GM23338 (cell line): ENCODE measurements around the gene B4GALNT4. TPM values are rescaled to one million over a fixed set of nuclear protein-coding genes. Genes with fewer than 3 reads are reported as not detected.

ENCODE experiments used
- EZH2phosphoT487 ChIP-seq: fragments of 200-600 bp; sonication (generic); IDR thresholded peaks from one replicate; pipeline ENCODE4 v1.8.1; 2018; ENCODE audit warnings: antibody characterized with exemption; ENCODE audit not compliant: unreplicated experiment
- JUNB ChIP-seq: IDR thresholded peaks from one replicate; pipeline ENCODE4 v1.6.1; 2016; ENCODE audit warnings: antibody characterized with exemption; ENCODE audit not compliant: unreplicated experiment
- NANOG ChIP-seq: IDR thresholded peaks from 2 replicates; pipeline ENCODE4 v1.6.1; 2016; ENCODE audit warnings: antibody characterized with exemption, borderline replicate concordance
- ZNF331 ChIP-seq: fragments of 250-450 bp; sonication (Bioruptor Pico); IDR thresholded peaks from 2 replicates; pipeline ENCODE4 v1.5.0; 2020; ENCODE audit warnings: low read depth, mild to moderate bottlenecking, moderate library complexity
- polyA plus RNA-seq: library from polyadenylated mRNA; unstranded; fragments of >200 nt; fragmentation: Nextera tagmentation; extraction: Ambion mirVana; gene quantifications from 2 replicates; pipeline ENCODE4 v1.2.1, GENCODE V29; 2016
- total RNA-seq: library from RNA; depleted of rRNA; stranded (reverse); fragments of >200 nt; shearing (Covaris generic); gene quantifications from 2 replicates; pipeline ENCODE4 v1.2.3, GENCODE V29; 2014
- TF ChIP-seq, protein P1 (sequence below): fragments of 250-450 bp; sonication (Bioruptor Pico); IDR thresholded peaks from 2 replicates; pipeline ENCODE4 v1.5.0; 2020; ENCODE audit warnings: mild to moderate bottlenecking, moderate library complexity
- TF ChIP-seq, protein P2 (sequence below): IDR thresholded peaks from one replicate; pipeline ENCODE4 v1.6.1; 2018; ENCODE audit warnings: antibody characterized with exemption; ENCODE audit not compliant: unreplicated experiment
- TF ChIP-seq, protein P3 (sequence below): IDR thresholded peaks from 2 replicates; pipeline ENCODE4 v1.6.1; 2016; ENCODE audit warnings: antibody characterized with exemption
- TF ChIP-seq, protein P4 (sequence below), 2 experiments: fragments of 200-600 bp in 1 of 2; sonication (generic) in 1 of 2; conservative IDR thresholded peaks; 2 replicates each; pipeline versions ENCODE4 v1.5.1 to v1.6.1; 2016 to 2017; ENCODE audit warnings: antibody characterized with exemption in 2 of 2, low read depth in 2 of 2, mild to moderate bottlenecking in 2 of 2, moderate library complexity in 1 of 2

Gene B4GALNT4
- total and polyA plus RNA-seq, 2 experiments from 2014 or later = 49.9 to 92.6 TPM

DNA sequence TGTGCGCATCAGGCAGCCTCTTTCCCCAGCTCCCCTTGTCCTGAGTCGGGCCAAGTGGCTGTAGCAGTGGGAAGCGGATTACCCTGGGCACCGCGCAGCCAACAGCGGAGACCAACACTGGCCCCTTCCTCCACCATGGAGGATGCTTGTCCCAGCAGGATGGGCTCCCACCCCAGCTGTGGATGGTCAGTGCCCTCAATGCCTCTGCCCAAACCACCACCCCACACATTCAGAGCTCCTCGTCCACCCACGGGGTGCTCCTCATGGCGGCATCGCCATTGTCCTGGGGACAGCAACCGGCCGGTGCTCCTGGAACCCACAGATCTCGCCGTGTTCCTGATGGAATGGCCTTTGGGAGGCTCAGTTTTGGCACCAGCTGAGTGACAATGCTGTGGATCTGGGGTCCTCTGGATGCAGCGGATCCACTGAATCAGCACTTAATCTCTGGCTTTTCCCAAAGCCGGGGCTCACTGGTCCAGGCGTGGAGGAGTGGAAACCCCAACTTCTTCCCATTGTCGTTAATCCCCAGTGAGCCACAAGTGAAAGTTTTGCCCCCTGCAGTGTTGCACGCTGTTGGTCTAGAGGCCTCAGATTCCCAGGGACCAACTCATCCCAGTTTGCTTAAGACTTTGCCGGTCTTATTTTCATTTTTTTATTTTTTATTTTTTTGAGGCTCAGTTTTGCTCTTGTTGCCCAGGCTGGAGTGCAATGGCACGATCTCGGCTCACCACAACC, 4.1 kb upstream of the B4GALNT4 start (continued):
- TF ChIP-seq, protein P1, sequence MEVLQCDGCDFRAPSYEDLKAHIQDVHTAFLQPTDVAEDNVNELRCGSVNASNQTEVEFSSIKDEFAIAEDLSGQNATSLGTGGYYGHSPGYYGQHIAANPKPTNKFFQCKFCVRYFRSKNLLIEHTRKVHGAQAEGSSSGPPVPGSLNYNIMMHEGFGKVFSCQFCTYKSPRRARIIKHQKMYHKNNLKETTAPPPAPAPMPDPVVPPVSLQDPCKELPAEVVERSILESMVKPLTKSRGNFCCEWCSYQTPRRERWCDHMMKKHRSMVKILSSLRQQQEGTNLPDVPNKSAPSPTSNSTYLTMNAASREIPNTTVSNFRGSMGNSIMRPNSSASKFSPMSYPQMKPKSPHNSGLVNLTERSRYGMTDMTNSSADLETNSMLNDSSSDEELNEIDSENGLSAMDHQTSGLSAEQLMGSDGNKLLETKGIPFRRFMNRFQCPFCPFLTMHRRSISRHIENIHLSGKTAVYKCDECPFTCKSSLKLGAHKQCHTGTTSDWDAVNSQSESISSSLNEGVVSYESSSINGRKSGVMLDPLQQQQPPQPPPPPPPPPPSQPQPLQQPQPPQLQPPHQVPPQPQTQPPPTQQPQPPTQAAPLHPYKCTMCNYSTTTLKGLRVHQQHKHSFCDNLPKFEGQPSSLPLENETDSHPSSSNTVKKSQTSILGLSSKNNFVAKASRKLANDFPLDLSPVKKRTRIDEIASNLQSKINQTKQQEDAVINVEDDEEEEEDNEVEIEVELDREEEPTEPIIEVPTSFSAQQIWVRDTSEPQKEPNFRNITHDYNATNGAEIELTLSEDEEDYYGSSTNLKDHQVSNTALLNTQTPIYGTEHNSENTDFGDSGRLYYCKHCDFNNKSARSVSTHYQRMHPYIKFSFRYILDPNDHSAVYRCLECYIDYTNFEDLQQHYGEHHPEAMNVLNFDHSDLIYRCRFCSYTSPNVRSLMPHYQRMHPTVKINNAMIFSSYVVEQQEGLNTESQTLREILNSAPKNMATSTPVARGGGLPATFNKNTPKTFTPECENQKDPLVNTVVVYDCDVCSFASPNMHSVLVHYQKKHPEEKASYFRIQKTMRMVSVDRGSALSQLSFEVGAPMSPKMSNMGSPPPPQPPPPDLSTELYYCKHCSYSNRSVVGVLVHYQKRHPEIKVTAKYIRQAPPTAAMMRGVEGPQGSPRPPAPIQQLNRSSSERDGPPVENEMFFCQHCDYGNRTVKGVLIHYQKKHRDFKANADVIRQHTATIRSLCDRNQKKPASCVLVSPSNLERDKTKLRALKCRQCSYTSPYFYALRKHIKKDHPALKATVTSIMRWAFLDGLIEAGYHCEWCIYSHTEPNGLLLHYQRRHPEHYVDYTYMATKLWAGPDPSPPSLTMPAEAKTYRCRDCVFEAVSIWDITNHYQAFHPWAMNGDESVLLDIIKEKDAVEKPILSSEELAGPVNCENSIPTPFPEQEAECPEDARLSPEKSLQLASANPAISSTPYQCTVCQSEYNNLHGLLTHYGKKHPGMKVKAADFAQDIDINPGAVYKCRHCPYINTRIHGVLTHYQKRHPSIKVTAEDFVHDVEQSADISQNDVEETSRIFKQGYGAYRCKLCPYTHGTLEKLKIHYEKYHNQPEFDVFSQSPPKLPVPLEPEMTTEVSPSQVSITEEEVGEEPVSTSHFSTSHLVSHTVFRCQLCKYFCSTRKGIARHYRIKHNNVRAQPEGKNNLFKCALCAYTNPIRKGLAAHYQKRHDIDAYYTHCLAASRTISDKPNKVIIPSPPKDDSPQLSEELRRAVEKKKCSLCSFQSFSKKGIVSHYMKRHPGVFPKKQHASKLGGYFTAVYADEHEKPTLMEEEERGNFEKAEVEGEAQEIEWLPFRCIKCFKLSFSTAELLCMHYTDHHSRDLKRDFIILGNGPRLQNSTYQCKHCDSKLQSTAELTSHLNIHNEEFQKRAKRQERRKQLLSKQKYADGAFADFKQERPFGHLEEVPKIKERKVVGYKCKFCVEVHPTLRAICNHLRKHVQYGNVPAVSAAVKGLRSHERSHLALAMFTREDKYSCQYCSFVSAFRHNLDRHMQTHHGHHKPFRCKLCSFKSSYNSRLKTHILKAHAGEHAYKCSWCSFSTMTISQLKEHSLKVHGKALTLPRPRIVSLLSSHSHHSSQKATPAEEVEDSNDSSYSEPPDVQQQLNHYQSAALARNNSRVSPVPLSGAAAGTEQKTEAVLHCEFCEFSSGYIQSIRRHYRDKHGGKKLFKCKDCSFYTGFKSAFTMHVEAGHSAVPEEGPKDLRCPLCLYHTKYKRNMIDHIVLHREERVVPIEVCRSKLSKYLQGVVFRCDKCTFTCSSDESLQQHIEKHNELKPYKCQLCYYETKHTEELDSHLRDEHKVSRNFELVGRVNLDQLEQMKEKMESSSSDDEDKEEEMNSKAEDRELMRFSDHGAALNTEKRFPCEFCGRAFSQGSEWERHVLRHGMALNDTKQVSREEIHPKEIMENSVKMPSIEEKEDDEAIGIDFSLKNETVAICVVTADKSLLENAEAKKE (CRISPR knock-in tag) = no peak
- TF ChIP-seq NANOG (no peak), EZH2phosphoT487 (no peak), ZNF331 (no peak), JUNB (no peak)
- TF ChIP-seq, protein P2, sequence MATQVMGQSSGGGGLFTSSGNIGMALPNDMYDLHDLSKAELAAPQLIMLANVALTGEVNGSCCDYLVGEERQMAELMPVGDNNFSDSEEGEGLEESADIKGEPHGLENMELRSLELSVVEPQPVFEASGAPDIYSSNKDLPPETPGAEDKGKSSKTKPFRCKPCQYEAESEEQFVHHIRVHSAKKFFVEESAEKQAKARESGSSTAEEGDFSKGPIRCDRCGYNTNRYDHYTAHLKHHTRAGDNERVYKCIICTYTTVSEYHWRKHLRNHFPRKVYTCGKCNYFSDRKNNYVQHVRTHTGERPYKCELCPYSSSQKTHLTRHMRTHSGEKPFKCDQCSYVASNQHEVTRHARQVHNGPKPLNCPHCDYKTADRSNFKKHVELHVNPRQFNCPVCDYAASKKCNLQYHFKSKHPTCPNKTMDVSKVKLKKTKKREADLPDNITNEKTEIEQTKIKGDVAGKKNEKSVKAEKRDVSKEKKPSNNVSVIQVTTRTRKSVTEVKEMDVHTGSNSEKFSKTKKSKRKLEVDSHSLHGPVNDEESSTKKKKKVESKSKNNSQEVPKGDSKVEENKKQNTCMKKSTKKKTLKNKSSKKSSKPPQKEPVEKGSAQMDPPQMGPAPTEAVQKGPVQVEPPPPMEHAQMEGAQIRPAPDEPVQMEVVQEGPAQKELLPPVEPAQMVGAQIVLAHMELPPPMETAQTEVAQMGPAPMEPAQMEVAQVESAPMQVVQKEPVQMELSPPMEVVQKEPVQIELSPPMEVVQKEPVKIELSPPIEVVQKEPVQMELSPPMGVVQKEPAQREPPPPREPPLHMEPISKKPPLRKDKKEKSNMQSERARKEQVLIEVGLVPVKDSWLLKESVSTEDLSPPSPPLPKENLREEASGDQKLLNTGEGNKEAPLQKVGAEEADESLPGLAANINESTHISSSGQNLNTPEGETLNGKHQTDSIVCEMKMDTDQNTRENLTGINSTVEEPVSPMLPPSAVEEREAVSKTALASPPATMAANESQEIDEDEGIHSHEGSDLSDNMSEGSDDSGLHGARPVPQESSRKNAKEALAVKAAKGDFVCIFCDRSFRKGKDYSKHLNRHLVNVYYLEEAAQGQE = no peak
- TF ChIP-seq, protein P3, sequence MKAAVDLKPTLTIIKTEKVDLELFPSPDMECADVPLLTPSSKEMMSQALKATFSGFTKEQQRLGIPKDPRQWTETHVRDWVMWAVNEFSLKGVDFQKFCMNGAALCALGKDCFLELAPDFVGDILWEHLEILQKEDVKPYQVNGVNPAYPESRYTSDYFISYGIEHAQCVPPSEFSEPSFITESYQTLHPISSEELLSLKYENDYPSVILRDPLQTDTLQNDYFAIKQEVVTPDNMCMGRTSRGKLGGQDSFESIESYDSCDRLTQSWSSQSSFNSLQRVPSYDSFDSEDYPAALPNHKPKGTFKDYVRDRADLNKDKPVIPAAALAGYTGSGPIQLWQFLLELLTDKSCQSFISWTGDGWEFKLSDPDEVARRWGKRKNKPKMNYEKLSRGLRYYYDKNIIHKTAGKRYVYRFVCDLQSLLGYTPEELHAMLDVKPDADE = no peak
- TF ChIP-seq, protein P4, sequence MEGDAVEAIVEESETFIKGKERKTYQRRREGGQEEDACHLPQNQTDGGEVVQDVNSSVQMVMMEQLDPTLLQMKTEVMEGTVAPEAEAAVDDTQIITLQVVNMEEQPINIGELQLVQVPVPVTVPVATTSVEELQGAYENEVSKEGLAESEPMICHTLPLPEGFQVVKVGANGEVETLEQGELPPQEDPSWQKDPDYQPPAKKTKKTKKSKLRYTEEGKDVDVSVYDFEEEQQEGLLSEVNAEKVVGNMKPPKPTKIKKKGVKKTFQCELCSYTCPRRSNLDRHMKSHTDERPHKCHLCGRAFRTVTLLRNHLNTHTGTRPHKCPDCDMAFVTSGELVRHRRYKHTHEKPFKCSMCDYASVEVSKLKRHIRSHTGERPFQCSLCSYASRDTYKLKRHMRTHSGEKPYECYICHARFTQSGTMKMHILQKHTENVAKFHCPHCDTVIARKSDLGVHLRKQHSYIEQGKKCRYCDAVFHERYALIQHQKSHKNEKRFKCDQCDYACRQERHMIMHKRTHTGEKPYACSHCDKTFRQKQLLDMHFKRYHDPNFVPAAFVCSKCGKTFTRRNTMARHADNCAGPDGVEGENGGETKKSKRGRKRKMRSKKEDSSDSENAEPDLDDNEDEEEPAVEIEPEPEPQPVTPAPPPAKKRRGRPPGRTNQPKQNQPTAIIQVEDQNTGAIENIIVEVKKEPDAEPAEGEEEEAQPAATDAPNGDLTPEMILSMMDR (conservative IDR thresholded peaks at IDR 0.05; ENCODE audit: low read depth in 2 of 2) = no peak
